ENCODE measurements around the gene FAM174C.

FAM174C gene

GRCh38 chr19:1275260-1275975 is at the start of gene FAM174C:
FAM174C (plus strand) TSS chr19:1275530; CDS start chr19:1275550, 20 bp downstream.
- DNase-seq (ENCODE audit: low spot score): peak; percentile 95

GRCh38 chr19:1226227-1226518 is 49.2 kb upstream of the FAM174C start:
- no peak for DNase-seq (ENCODE audit: low spot score)

- DNase-seq (ENCODE audit: low spot score): no peak
Observed at GRCh38 chr19:1226522-1227303, 48.6 kb upstream of the FAM174C start.

DNA sequence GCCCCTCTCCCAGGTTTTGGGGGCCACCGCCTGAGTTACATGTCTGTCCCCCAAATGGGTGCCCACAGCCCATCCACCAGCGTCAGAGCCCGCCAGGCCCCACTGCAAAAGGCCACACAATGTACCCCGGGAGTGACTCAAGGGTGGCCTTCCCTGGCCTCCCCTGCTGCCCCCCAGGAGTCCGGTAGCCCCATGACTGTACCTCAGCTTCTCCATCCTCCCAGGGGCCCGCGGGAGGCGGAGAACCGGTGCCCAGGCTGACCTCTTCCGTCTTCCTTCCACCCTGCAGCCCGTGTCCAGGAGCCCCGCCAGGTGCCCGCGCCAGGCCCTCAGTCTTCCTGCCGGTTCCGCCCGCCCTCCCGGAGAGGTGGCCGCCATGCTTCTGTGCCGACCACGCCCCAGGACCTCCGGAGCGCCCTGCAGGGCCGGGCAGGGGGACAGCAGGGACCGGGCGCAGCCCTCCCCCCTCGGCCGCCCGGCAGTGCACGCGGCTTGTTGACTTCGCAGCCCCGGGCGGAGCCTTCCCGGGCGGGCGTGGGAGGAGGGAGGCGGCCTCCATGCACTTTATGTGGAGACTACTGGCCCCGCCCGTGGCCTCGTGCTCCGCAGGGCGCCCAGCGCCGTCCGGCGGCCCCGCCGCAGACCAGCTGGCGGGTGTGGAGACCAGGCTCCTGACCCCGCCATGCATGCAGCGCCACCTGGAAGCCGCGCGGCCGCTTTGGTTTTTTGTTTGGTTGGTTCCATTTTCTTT is 47.9 kb upstream of the FAM174C start:
- DNase-seq (ENCODE audit: low spot score): no peak

GRCh38 chr19:1228161-1228957 is 47.0 kb upstream of the FAM174C start:
- no peak for DNase-seq (ENCODE audit: low spot score)

- no peak for DNase-seq (ENCODE audit: low spot score)
Observed at GRCh38 chr19:1229056-1229923, 46.0 kb upstream of the FAM174C start.

- DNase-seq (ENCODE audit: low spot score): no peak
Observed at GRCh38 chr19:1229924-1230782, 45.2 kb upstream of the FAM174C start.

DNA sequence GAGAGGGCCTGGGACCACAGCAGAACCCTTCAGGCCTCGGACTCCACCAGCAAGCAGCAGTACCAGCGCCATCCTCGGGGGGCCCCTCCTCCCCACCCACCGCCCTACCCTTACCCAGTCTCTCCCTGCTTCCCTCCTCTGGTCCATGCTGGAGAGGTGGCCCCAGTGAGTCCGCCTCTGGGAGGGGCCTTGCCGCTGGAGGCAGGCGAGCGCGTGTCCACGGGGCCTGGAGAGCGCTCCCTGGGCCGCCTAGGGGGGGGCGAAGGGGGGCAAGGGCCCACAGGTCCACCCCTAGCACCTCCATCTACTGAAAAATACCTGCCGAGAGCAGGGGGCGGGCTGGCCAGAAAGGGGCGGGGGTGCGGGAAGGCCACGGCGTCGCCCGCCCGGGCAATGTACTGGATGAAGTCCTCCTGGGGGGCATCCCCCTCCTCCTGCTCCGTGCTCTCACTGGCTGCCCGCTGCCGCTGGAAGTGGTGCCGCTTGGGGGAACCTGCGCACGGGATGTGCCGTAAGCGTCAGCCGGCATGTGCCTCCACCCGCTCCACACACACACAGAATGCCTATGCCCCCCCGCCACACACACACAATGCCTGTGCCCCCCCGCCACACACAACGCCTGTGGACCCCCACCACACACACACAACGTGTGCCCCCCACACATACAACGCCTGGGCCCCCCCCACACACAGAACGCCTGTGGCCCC is 44.4 kb upstream of the FAM174C start:
- no peak for DNase-seq (ENCODE audit: low spot score)

GRCh38 chr19:1231729-1232637 is 43.3 kb upstream of the FAM174C start:
- no peak for DNase-seq (ENCODE audit: low spot score)

GRCh38 chr19:1232652-1233072 is 42.7 kb upstream of the FAM174C start:
- no peak for DNase-seq (ENCODE audit: low spot score)

DNA sequence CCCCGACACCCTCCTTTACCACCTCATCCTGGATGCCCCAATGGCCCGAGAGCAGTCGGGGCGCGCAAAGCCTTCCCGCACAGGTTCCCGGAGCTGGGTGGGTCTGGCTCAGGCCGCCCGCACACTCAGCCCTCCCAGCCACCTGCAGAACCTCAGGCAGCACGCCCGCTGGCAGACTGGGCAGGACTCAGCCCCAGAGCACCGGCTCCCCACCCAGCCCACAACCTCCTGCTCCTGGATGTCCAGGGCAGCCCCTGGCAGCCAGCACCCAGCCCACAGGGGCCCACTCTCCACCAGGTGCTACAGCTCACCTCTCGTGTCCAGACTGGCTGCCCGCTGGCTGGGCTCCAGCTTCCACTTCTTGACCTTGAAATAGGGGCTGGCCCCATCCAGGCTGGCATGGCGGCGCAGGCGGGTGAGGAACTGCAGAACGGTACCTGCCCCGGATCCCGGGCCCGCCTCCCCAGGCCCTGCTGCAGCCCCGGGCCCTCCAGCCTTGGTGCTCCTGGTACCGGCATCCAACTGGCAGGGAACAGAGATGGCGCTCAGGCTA is 42.1 kb upstream of the FAM174C start:
- DNase-seq (ENCODE audit: low spot score): no peak

DNA sequence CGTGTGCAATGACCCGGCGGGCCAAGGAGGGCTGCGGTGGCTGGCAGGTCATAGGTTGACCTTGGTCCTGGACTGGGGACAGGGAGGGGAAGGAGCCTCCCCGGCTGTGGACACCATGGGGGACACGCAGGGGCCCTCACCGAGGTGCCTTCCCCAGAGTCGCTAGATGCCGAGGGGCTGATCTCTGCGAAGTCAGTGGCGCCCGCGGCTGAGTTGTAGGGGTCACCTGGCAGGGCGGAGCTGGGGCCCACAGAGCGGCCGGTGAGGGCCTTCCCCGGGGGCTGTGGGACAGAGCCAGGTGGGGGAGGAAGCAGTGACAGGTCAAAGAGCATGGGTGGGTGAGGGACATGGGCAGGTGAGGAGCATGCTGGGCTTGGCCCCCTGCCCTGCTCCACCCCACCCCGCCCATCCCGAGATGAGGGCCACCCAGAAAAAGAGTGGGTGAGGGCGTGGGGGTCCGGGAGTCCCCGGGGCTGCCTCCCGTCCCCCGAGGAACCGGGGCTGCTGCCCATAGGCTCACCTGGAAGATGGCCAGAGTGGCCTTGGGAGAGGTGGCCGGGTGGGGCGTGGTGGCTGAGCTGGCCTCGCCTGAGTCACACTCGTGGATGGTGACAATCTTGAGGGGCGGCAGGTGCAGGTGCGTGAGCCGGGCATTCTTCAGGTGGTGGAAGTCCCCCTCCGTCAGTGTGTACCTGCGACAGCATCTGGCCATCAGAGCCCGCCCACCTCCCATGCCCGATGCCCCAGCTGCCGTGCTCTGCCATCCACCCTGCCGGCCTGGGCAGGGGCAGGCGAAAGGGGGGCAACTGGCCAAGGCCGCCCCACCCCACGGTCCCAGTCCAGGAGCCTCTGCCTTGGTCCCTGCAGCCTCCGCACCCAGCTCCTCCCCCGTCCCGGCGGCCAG is 41.0 kb upstream of the FAM174C start:
- DNase-seq (ENCODE audit: low spot score): no peak

DNA sequence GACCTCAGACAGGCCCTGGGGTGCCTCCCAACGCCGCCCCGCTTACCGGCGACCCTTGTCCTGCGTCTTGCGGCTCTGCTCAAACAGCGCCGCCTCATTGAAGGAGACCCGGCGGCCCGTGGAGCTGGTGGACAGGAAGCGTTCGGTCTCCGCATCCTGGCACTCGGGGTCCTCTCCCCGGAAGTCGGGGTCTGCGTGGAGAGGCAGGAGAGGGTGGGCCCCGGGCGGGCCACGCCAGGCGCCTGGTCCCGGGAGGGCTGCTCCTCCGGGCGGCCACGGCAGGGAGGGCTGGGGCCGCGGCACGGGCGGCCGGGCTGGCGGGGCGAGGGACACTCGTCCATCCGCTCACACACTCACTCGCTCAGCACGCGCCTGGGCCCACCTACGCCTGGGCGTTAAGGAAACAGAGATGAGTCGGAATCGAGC is 40.4 kb upstream of the FAM174C start:
- DNase-seq (ENCODE audit: low spot score): no peak

DNA sequence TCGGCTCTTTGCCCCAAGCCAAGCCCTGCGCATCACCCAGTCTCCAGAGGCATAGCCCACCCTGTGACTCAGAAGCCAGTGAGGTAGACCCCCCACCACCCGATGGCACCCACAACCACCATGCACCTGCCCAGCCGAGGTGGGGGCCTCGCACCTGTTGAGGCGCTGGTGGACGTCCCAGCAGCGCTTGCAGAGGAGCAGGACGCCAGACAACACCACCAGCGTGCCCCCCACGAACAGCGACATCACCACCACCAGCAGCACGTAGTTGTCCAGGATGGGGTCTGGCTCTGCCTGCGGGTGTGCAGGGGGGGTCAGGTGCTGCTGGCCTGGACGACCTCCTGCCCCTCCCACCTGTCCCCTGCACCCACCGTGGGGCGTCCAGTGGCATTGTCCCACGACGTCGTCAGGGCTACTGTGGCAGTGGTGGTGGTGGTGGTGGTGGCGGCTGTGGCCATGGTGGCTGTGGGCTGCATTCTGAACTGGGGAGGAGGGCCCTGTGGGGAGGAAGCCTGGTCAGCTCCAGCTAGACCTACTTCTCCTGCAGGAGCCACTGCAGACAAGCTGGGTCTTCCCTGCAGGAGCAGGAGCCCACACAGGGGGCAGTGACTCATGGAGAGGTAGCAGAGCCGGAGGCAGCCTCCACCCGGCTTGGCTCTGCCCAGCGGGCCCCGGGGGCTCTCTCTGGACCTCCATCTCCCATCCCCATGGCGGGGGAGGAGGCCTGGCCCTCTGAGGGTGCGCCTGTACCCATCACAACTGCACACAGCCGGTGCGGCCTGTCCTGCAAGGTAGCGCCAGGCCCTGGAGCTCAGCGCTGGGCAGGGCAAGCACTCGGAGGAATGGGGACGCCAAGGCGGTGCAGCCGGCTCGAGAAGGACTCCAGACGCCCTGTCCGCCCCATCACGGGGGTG is 39.4 kb upstream of the FAM174C start:
- DNase-seq (ENCODE audit: low spot score): no peak

- DNase-seq (ENCODE audit: low spot score): no peak
Observed at GRCh38 chr19:1236576-1236975, 38.8 kb upstream of the FAM174C start.
